Endothelial cell of umbilical vein (primary cell): ENCODE measurements around the gene ARHGAP42. TPM values are rescaled to one million over a fixed set of nuclear protein-coding genes. Genes with fewer than 3 reads are reported as not detected.

Experiments
- BruUV-seq: library from RNA; stranded (reverse); fragments of 400-500 nt; replicated peaks from 2 replicates; lab custom pipeline; 2021; lab: Mats Ljungman, UMichigan
- CTCF ChIA-PET: fragments of 300-600, 350-600 bp; sonication (Branson Sonifier 250); formaldehyde crosslinking; loops from one replicate; lab custom pipeline; 2021; ENCODE audit warnings: antibody characterized with exemption, inconsistent platforms; lab: Charles Lee
- POLR2A ChIA-PET: fragments of 300-600, 350-600 bp; sonication (Branson Sonifier 250); formaldehyde crosslinking; loops from one replicate; lab custom pipeline; 2021; ENCODE audit warnings: antibody characterized with exemption, inconsistent platforms; lab: Charles Lee
- DNase-seq: peaks from one replicate; pipeline ENCODE4 v3.0.0-alpha.2; 2011; ENCODE audit warnings: low read depth, low spot score
- FAIRE-seq: peaks from 2 replicates; lab custom pipeline; 2011; peaks lifted over from hg19 to GRCh38; lab: Jason Lieb, UNC
- H2AFZ ChIP-seq: 2 replicates; pipeline ENCODE4 v1.6.0; 2012; ENCODE audit warnings: low read depth, low read length, control low read depth, inconsistent platforms
- H3K27ac ChIP-seq: 2 replicates; pipeline ENCODE4 v1.5.1; 2011; ENCODE audit warnings: low read depth, mild to moderate bottlenecking, control low read depth, low read length, moderate library complexity; ENCODE audit not compliant: insufficient read depth
- H3K27me3 ChIP-seq, 2 experiments: 2 replicates each; pipeline versions ENCODE4 v1.6.0 to v1.6.1; 2011; ENCODE audit warnings: low read length in 2 of 2, mixed read lengths in 1 of 2; ENCODE audit not compliant: control insufficient read depth in 2 of 2, insufficient read depth in 2 of 2
- H3K36me3 ChIP-seq, 2 experiments: 2 replicates in 1 of 2; 3 replicates in 1 of 2; pipeline ENCODE4 v1.5.1; 2011; ENCODE audit warnings: low read length in 2 of 2, mild to moderate bottlenecking in 1 of 2, moderate library complexity in 1 of 2; ENCODE audit not compliant: control insufficient read depth in 2 of 2, insufficient read depth in 2 of 2; ENCODE audit errors: extremely low read depth in 1 of 2
- H3K4me1 ChIP-seq: 3 replicates; pipeline ENCODE4 v1.5.1; 2011; ENCODE audit warnings: mild to moderate bottlenecking, low read length; ENCODE audit not compliant: control insufficient read depth, insufficient read depth; ENCODE audit errors: extremely low read depth
- H3K4me2 ChIP-seq: 2 replicates; pipeline ENCODE4 v1.6.1; 2011; ENCODE audit warnings: low read length, control low read depth, mixed read lengths; ENCODE audit not compliant: insufficient read depth
- H3K4me3 ChIP-seq, 3 experiments: fragments of 200-600 bp in 1 of 3; sonication (generic), shearing (Covaris generic) in 1 of 3; replicated peaks in 1 of 3; 2 replicates each; pipeline ENCODE4 v1.5.1; 2011 to 2016; ENCODE audit warnings: control low read depth in 3 of 3, low read length in 3 of 3, mild to moderate bottlenecking in 2 of 3, inconsistent platforms in 1 of 3, low read depth in 1 of 3, moderate library complexity in 1 of 3; ENCODE audit not compliant: insufficient read depth in 1 of 3
- H3K79me2 ChIP-seq: 2 replicates; pipeline ENCODE4 v1.6.0; 2012; ENCODE audit warnings: low read length, inconsistent platforms; ENCODE audit not compliant: control insufficient read depth, insufficient read depth
- H3K9ac ChIP-seq: replicated peaks from 2 replicates; pipeline ENCODE3; 2011; ENCODE audit warnings: low read length, control low read depth; ENCODE audit not compliant: insufficient read depth; ENCODE audit errors: extremely low read depth
- H3K9me1 ChIP-seq: replicated peaks from 3 replicates; pipeline ENCODE4 v1.6.0; 2011; ENCODE audit warnings: mild to moderate bottlenecking, low read length; ENCODE audit not compliant: control insufficient read depth, insufficient read depth; ENCODE audit errors: extremely low read depth
- H3K9me3 ChIP-seq: replicated peaks from 2 replicates; pipeline ENCODE4 v1.5.1; 2012; ENCODE audit warnings: low read length, inconsistent platforms; ENCODE audit not compliant: control insufficient read depth, insufficient read depth
- H4K20me1 ChIP-seq: replicated peaks from 2 replicates; pipeline ENCODE3; 2011; ENCODE audit warnings: mild to moderate bottlenecking, low read length; ENCODE audit not compliant: control insufficient read depth, insufficient read depth; ENCODE audit errors: extremely low read depth
- EZH2 ChIP-seq: IDR thresholded peaks from 2 replicates; pipeline ENCODE4 v1.6.1; 2012; ENCODE audit warnings: borderline replicate concordance, low read depth, mild to moderate bottlenecking, moderate library complexity, low read length, inconsistent platforms; ENCODE audit not compliant: severe bottlenecking
- FOS ChIP-seq: IDR thresholded peaks from 2 replicates; pipeline ENCODE4 v1.6.1; 2011; ENCODE audit warnings: mild to moderate bottlenecking, low read length, moderate library complexity, borderline replicate concordance; ENCODE audit not compliant: insufficient read depth
- GATA2 ChIP-seq: IDR thresholded peaks from 2 replicates; pipeline ENCODE4 v1.7.0; 2011; ENCODE audit warnings: low read depth, mild to moderate bottlenecking, moderate library complexity, mixed read lengths, low read length; ENCODE audit not compliant: insufficient read length, insufficient read depth
- JUN ChIP-seq: IDR thresholded peaks from 2 replicates; pipeline ENCODE4 v1.6.1; 2011; ENCODE audit warnings: borderline replicate concordance, low read depth; ENCODE audit not compliant: insufficient read length, insufficient read depth
- MYC ChIP-seq: IDR thresholded peaks from one replicate; pipeline ENCODE4 v1.6.1; 2011; ENCODE audit warnings: mild to moderate bottlenecking, low read depth, low read length
- POLR2A ChIP-seq: IDR thresholded peaks from 2 replicates; pipeline ENCODE4 v1.6.1; 2012; ENCODE audit warnings: low read depth, mild to moderate bottlenecking, control low read depth, low read length
- POLR2AphosphoS5 ChIP-seq: IDR thresholded peaks from 2 replicates; pipeline ENCODE4 v1.6.1; 2012; ENCODE audit warnings: low read depth, mild to moderate bottlenecking, control low read depth, low read length, moderate library complexity; ENCODE audit not compliant: insufficient read depth
- dilution Hi-C: fragments of 300-500 bp; cut with MboI; formaldehyde crosslinking; loops from one replicate; pipeline ENCODE4 v1.15.0; 2019; ENCODE audit warnings: low sequenced_read_pairs; ENCODE audit not compliant: extremely low pct_ligation_motif_present
- intact Hi-C: fragments of 100-400 bp; cut with micrococcal nuclease; formaldehyde crosslinking; loops from one replicate; pipeline ENCODE4 v1.10.0; 2022
- polyA plus RNA-seq, 4 experiments: library from polyadenylated mRNA; depleted of rRNA in 3 of 4; stranded (reverse) in 3 of 4; unstranded in 1 of 4; fragments of >200 nt; gene quantifications; 2 replicates each; pipeline versions ENCODE4 v1.2.1 to v1.2.3, GENCODE V29; 2011 to 2012; ENCODE audit warnings: missing spikeins in 1 of 4
- total RNA-seq: library from RNA; stranded (reverse); gene quantifications from 2 replicates; pipeline ENCODE4 v1.2.3, GENCODE V29; 2021
- TF ChIP-seq, protein P1 (sequence below), 2 donors: IDR thresholded peaks; 1 replicate in 1 of 2; 2 replicates in 1 of 2; pipeline ENCODE4 v1.5.1; 2011; ENCODE audit warnings: low read length in 2 of 2, mild to moderate bottlenecking in 2 of 2, moderate library complexity in 2 of 2, control low read depth in 1 of 2, inconsistent platforms in 1 of 2, low read depth in 1 of 2; ENCODE audit not compliant: insufficient read depth in 1 of 2; ENCODE audit errors: extremely low read depth in 1 of 2
- TF ChIP-seq, protein P2 (sequence below): IDR thresholded peaks from 2 replicates; pipeline ENCODE4 v1.6.1; 2011; ENCODE audit not compliant: insufficient read depth, insufficient read length

The ARHGAP42 gene
- total and polyA plus RNA-seq, 2 donors (not counting 3 experiments of a cell fraction or from before 2014, with no cell fraction given), result 1.8 to 2.4 TPM

DNA sequence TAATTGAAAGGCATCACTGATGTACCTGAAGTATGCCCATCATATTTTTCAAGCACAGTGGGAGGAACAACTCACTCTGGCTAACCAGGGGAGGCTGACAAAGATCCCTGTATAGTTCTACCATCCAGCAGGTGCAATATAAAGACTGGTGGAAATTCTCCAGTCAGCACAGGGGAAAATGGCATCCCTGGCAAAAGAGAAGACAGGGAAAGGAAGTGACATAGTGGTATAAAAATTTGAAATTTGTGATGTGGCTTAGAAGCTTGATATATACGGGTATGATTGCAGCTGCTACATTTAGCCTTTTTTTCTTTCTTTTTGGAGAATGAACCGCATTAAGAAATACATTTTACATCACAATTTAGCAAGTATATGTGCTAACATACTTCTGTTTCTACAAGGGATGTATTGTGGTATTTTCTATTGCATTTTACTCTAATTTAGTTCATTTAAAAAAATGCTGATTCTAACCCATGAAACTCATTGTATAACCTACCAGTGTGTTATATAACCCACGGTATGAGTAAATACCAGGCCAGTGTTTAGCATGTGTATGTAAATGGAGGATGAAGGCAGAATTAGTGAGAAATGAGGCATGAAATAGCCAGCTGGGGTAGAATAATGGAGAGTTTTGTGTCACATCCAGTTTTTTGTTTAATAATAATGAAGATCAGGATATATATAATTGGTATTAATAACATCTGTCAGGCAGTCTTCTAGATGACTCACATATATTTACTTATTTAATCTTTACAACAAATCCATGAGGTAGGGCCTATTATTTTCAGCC is 186.1 kb downstream of the ARHGAP42 start:
- ChIA-PET CTCF (no interaction called here), POLR2A (no interaction called here)

DNA sequence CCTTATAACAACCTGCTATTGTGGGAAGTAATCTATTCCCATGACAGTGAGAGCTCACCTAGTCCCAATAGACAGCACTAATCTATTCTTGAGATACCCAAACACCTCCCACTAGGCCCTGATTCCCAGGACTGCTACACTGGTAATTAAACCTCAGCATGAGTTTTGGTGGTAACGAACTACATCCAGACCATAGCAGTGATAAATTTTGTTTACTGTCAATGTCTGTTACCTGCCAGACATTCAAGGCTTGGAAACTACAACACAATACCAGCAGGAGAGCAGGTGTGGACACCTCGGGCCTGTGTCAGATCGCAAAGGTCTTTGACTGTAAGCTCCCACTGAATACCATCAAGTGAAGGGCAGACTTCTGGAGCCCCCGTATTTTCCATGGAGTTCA is 187.1 kb downstream of the ARHGAP42 start:
- Histone ChIP-seq H3K79me2 (no peaks in the 10 kb centered on the region), H3K4me3 (no peak overlapping the region), H3K27ac (no peak overlapping the region), H3K4me1 (no peaks in the 10 kb centered on the region), H3K9me3 (no peaks in the 10 kb centered on the region), H3K9me1 (no peaks in the 10 kb centered on the region), H2AFZ (no peak overlapping the region), H3K27me3 (no peaks in the 10 kb centered on the region), H4K20me1 (no peaks in the 10 kb centered on the region), H3K4me2 (no peak overlapping the region), H3K9ac (no peak overlapping the region), H3K36me3 (no peaks in the 10 kb centered on the region)
- no peak for TF ChIP-seq GATA2
- TF ChIP-seq, protein P1, sequence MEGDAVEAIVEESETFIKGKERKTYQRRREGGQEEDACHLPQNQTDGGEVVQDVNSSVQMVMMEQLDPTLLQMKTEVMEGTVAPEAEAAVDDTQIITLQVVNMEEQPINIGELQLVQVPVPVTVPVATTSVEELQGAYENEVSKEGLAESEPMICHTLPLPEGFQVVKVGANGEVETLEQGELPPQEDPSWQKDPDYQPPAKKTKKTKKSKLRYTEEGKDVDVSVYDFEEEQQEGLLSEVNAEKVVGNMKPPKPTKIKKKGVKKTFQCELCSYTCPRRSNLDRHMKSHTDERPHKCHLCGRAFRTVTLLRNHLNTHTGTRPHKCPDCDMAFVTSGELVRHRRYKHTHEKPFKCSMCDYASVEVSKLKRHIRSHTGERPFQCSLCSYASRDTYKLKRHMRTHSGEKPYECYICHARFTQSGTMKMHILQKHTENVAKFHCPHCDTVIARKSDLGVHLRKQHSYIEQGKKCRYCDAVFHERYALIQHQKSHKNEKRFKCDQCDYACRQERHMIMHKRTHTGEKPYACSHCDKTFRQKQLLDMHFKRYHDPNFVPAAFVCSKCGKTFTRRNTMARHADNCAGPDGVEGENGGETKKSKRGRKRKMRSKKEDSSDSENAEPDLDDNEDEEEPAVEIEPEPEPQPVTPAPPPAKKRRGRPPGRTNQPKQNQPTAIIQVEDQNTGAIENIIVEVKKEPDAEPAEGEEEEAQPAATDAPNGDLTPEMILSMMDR (IDR thresholded peaks at IDR 0.05; ENCODE audit: extremely low read depth in 1 of 2, insufficient read depth in 1 of 2, low read depth in 1 of 2, low read length in 2 of 2), result no peak
- TF ChIP-seq POLR2AphosphoS5, result no peak
- no peak for TF ChIP-seq FOS
- TF ChIP-seq JUN, result no peak
- no peak for TF ChIP-seq MYC
- no peak for TF ChIP-seq EZH2
- no peak for TF ChIP-seq POLR2A
- TF ChIP-seq, protein P2, sequence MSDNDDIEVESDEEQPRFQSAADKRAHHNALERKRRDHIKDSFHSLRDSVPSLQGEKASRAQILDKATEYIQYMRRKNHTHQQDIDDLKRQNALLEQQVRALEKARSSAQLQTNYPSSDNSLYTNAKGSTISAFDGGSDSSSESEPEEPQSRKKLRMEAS, result no peak
- dilution Hi-C loops (no loop called here), intact Hi-C loops (no loop called here)
- BruUV-seq, result no TSS peak
- POLR2A ChIA-PET, result no interaction called here
- FAIRE-seq (no peak), DNase-seq (no peak)
- CTCF ChIA-PET, result interaction anchor here (0.9 kb wide), 1 partner anchor 195 kb away, joined by 3 read pairs; no protein-coding TSS in a partner anchor

More for the DNA sequence above, 186.1 kb downstream of the ARHGAP42 start:
- Histone ChIP-seq H3K36me3 (no peaks in the 10 kb centered on the region), H3K4me3 (no peak overlapping the region), H3K27me3 (no peaks in the 10 kb centered on the region), H3K9ac (no peak overlapping the region), H3K9me3 (no peaks in the 10 kb centered on the region), H4K20me1 (no peaks in the 10 kb centered on the region), H3K4me2 (no peak overlapping the region), H3K4me1 (no peaks in the 10 kb centered on the region), H3K27ac (no peak overlapping the region), H3K79me2 (no peaks in the 10 kb centered on the region), H2AFZ (no peak overlapping the region), H3K9me1 (no peaks in the 10 kb centered on the region)
- intact Hi-C loops, result no loop called here
- no peak for TF ChIP-seq MYC
- no peak for TF ChIP-seq POLR2AphosphoS5
- DNase-seq, result no peak
- no peak for FAIRE-seq
- no TSS peak for BruUV-seq
- dilution Hi-C loops, result no loop called here
